ENCODE measurements around the gene VAC14.

VAC14 gene

GRCh38 chr16:70725024-70725911 lies 75.7 kb downstream of the VAC14 start:
- no peak for DNase-seq (ENCODE audit: low read depth in 2 of 2)

GRCh38 chr16:70724146-70725023 lies 76.6 kb downstream of the VAC14 start:
- DNase-seq (ENCODE audit: low read depth in 2 of 2), result no peak

- DNase-seq (ENCODE audit: low read depth in 2 of 2), result no peak
Measured at GRCh38 chr16:70723740-70724145, 77.2 kb downstream of the VAC14 start.

GRCh38 chr16:70721202-70721963 lies 79.6 kb downstream of the VAC14 start:
- DNase-seq (ENCODE audit: low read depth in 2 of 2), result no peak

GRCh38 chr16:70720425-70721201 lies 80.3 kb downstream of the VAC14 start:
- DNase-seq (ENCODE audit: low read depth in 2 of 2), result no peak

GRCh38 chr16:70717065-70717464 lies 83.9 kb downstream of the VAC14 start:
- no peak for DNase-seq (ENCODE audit: low read depth in 2 of 2)

GRCh38 chr16:70715860-70716357 lies 85.0 kb downstream of the VAC14 start:
- DNase-seq (ENCODE audit: low read depth in 2 of 2), result no peak

GRCh38 chr16:70715055-70715858 lies 85.7 kb downstream of the VAC14 start:
- DNase-seq (ENCODE audit: low read depth in 2 of 2), result no peak

- no peak for DNase-seq (ENCODE audit: low read depth in 2 of 2)
Measured at GRCh38 chr16:70714581-70715054, 86.3 kb downstream of the VAC14 start.

GRCh38 chr16:70713824-70714223 lies 87.1 kb downstream of the VAC14 start:
- DNase-seq (ENCODE audit: low read depth in 2 of 2), result no peak

GRCh38 chr16:70713342-70713741 lies 87.6 kb downstream of the VAC14 start:
- DNase-seq (ENCODE audit: low read depth in 2 of 2), result no peak

GRCh38 chr16:70712942-70713341 lies 88.0 kb downstream of the VAC14 start:
- DNase-seq (ENCODE audit: low read depth in 2 of 2), result no peak

- no peak for DNase-seq (ENCODE audit: low read depth in 2 of 2)
Measured at GRCh38 chr16:70712359-70712758, 88.6 kb downstream of the VAC14 start.

GRCh38 chr16:70711211-70712031 lies 89.5 kb downstream of the VAC14 start:
- DNase-seq (ENCODE audit: low read depth in 2 of 2), result no peak

- no peak for DNase-seq (ENCODE audit: low read depth in 2 of 2)
Measured at GRCh38 chr16:70710422-70711210, 90.3 kb downstream of the VAC14 start.

- no peak for DNase-seq (ENCODE audit: low read depth in 2 of 2)
Measured at GRCh38 chr16:70709942-70710341, 91.0 kb downstream of the VAC14 start.

- DNase-seq (ENCODE audit: low read depth in 2 of 2), result no peak
Measured at GRCh38 chr16:70709457-70709856, 91.5 kb downstream of the VAC14 start.

Data from stimulated activated CD8-positive, alpha-beta memory T cell treated with anti-CD3 and anti-CD28 coated beads, Interleukin-2, amount 100 ng/mL, for 1 hour (primary cell).